Stromal cell of bone marrow (primary cell): ENCODE data around the gene LIPH.

Source experiments
- DNase-seq: peaks from one replicate; pipeline ENCODE4 v3.0.0-alpha.2; 2012; ENCODE audit warnings: low read depth

Gene LIPH

GRCh38 chr3:185540695-185541094 is 11.7 kb downstream of the LIPH start:
- DNase-seq, result no peak

- no peak for DNase-seq
Observed at GRCh38 chr3:185539934-185540333, 12.5 kb downstream of the LIPH start.

GRCh38 chr3:185537369-185537970 is 14.9 kb downstream of the LIPH start:
- DNase-seq, result no peak

GRCh38 chr3:185534511-185534910 is 17.9 kb downstream of the LIPH start:
- no peak for DNase-seq

- no peak for DNase-seq
Observed at GRCh38 chr3:185532901-185533300, 19.5 kb downstream of the LIPH start.

GRCh38 chr3:185530856-185531255 is 21.5 kb downstream of the LIPH start:
- no peak for DNase-seq

- DNase-seq, result no peak
Observed at GRCh38 chr3:185528532-185528931, 23.9 kb downstream of the LIPH start.

- DNase-seq, result no peak
Observed at GRCh38 chr3:185527364-185527763, 25.0 kb downstream of the LIPH start.

- no peak for DNase-seq
Observed at GRCh38 chr3:185526349-185526951, 25.9 kb downstream of the LIPH start.

- no peak for DNase-seq
Observed at GRCh38 chr3:185521349-185522138, 30.8 kb downstream of the LIPH start.

- DNase-seq, result no peak
Observed at GRCh38 chr3:185519021-185519420, 33.4 kb downstream of the LIPH start.

GRCh38 chr3:185517387-185518130 is 34.8 kb downstream of the LIPH start:
- DNase-seq, result no peak

- DNase-seq, result no peak
Observed at GRCh38 chr3:185511711-185512110, 40.7 kb downstream of the LIPH start.

GRCh38 chr3:185508335-185508991 is 43.9 kb downstream of the LIPH start:
- no peak for DNase-seq

- DNase-seq, result no peak
Observed at GRCh38 chr3:185507883-185508282, 44.5 kb downstream of the LIPH start.

GRCh38 chr3:185504636-185505035 is 47.8 kb downstream of the LIPH start:
- no peak for DNase-seq

GRCh38 chr3:185503521-185503920 is 48.9 kb downstream of the LIPH start:
- no peak for DNase-seq

GRCh38 chr3:185502987-185503386 is 49.4 kb downstream of the LIPH start:
- DNase-seq, result no peak

GRCh38 chr3:185498503-185499396 is 53.6 kb downstream of the LIPH start, which contains the start of gene TMEM41A:
TSS of gene TMEM41A (minus strand) at chr3:185499035. CDS start at chr3:185498961, 74 bp downstream.
- peak; percentile 80 for DNase-seq

GRCh38 chr3:185490241-185490640 is 62.1 kb downstream of the LIPH start:
- DNase-seq, result no peak

GRCh38 chr3:185489462-185489861 is 62.9 kb downstream of the LIPH start:
- no peak for DNase-seq
